ENCODE results near the gene TYRP1.
"Not testable (repeated sequence)": the region's sequence is repeated elsewhere in the genome, so short reads cannot be mapped to it uniquely, and the experiment has no call there.

The TYRP1 gene, protein sequence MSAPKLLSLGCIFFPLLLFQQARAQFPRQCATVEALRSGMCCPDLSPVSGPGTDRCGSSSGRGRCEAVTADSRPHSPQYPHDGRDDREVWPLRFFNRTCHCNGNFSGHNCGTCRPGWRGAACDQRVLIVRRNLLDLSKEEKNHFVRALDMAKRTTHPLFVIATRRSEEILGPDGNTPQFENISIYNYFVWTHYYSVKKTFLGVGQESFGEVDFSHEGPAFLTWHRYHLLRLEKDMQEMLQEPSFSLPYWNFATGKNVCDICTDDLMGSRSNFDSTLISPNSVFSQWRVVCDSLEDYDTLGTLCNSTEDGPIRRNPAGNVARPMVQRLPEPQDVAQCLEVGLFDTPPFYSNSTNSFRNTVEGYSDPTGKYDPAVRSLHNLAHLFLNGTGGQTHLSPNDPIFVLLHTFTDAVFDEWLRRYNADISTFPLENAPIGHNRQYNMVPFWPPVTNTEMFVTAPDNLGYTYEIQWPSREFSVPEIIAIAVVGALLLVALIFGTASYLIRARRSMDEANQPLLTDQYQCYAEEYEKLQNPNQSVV

DNA sequence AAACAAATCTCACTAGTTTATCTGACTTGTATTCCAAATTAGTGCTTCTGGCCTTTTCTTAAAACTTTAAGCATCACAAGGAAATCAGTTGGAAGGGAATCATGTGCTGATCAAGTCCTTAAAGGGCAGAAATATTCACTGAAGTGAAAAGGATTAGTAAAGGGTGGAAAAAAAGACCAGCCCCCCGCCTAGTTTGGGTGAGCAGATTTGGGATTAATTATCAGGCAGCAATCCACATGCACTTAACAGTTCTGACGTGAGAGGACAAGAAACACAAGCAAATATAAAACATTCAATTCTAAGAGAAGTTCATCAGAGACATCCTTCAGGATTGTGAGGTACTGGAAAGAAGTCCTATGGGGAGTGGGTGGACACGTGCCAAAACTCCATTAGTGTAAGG, at the start of gene TYRP1:
TSS of gene TYRP1 (plus strand) at position 245 of the 400 bp plus-strand sequence. CDS start 612 bp downstream, outside the sequence.
- DNase-seq: no peak

DNA sequence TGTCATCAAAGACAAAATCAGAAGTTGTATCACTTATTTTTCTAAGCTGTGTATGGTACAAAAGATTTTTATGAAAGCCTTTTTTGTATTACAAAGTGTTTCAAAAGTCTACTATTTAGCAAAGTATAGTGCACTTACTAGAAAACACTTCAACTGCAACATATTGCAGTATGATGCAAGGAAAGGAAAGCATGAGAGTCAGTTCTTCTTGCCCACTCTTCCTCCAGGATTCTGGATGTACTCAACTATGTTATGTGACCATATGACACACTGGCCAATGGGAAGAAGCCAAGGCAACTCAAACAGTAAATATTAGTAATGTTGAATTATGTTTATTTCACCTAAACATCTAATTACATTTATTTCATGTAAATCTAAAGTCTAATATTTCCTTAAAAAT, 49.5 kb upstream of the TYRP1 start:
- peak; percentile 33 for DNase-seq

DNA sequence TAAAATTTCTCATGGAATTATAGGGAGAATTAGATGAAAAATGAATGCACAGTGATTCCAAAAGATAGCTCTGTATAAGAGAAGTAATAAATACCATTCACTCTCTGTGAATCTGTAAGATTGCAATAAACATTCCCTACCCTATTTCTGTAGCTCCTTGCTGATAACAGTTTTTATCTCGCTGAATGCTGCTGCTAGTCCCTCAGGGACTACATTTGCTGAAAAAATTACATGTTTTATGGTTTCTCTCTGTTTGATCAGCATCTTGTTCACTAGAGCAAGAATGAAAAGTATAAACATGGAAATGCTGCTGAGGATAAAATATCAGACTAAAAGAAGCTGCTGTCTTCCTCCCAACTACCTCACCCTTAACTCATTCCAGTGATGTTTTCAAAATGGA, 44.3 kb upstream of the TYRP1 start:
- no peak for DNase-seq

DNA sequence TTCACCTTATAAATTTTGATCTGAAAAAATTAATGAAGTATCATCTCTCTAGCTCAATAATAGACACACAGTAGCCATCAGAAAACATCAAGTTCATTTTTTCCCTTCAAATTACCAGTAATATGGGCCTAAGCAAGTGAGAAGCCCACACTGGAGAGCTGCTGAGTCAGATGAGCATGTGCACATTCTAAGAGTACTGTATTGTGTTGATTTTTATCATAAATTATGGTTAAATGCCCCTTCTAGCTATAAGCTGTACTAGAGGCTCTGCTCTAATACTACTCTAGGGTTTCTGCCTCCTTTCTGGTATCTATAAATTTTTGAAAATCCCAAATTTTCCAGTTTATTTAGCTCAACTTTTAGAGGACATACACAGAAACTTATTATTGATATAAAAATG, 42.1 kb upstream of the TYRP1 start:
- DNase-seq: no peak

DNA sequence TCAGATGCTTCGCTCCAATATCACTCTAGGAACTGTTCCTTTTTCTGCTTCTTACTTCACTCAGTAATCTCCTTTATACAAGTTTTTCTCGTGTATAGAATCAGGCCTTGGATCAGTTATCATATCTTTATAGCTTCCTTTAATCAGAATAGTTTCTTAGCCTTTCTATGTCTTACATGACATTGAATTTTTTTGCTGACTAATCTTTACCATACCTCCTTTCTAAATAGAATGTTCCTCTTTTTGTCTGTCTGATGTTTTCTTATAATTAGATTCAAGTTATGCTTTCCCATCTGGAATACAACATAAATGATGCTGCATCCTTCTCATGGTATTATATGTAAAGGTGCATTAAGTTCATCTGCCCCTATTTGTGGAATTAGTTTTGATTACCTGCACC, 40.2 kb upstream of the TYRP1 start:
- no peak for DNase-seq

DNA sequence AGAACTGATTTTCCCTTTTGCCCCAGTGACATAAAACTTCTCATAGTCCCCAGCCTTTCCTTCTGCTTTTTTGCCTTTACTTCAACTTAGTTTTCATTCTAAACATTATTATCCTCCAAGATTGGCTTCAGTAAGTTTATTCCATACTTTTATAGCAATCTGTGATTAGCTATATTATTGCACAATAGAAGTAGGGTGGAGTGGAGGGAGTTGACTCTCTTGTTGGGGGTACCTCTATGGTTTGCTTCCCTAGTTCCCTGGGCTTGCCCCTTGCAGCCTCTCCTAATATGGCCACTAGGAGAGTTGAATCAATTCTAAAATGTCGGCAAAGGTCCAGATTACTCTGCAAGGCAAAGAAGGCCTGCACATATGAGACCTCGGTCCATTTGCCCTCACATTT, 36.4 kb upstream of the TYRP1 start:
- DNase-seq: no peak

DNA sequence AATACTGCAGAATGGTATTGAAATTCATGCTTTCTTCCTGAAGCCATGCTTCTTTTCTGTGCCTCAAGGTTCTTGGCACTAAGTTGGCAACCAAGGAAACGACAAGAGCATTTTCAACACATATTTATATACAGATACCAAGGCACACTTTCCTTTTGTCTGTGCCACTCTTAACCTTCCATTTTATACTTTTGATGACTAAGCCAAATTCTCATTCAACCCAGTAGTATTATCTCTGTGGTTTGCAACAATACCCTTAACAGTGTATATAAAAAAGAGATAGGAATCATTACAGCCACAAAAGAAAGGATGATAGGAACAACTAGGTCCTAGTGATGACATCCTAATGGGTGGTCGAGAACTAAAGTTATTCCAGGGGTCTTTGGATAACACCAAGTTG, 36.0 kb upstream of the TYRP1 start:
- no peak for DNase-seq

DNA sequence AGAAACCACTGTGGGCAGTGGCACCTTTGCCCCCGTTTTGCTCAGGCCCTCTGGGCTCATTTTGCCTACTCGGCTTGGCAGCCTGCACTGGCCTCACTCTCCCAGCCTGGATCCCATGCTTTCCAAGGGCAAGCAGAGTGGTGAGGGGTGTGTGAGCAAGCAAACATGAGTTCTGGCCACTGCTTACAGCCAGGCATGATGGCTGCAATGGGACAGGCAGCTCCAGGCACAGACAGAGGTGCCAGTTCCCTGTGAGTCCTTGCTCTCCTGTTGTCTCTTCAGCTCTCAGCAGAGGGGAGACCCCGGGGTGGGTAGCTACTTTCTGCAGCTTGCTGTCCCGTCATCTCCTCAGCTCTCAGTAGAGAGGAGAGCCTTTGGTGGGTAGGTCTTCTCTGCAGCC, 35.2 kb upstream of the TYRP1 start:
- no peak for DNase-seq

DNA sequence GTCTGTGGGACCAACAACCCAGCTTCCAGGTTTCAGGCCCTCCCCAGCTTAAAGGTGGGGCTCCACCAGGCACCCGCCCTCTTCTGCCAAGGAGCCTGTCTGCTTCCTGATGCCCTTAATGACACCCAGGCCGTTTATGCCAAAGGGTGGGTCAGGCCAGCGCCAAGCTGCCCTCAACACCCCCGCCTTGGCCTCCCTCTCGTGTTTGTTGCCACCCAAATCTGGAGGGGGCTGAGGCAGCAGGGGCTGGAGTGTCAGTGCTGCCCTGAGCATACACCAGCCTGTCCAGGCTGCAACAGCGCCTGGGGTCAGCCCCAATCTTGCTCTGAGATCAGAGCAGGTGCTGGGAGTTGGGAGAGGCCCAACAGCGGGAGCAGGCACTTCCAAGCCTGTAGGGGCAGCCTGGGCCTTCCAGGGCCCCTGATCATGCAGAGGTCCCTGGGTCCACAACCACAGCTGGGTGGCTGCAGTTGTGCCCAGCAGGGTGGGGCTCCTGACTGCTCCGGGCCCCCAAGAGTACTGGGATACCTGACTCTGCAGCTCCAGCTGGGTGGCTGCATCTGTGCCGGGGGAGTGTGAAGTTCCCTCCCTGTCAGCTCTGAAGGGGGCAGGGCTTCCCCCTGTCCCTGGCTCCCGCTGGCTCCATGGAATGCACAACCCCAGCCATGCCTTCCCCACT, 34.5 kb upstream of the TYRP1 start:
- DNase-seq: no peak

DNA sequence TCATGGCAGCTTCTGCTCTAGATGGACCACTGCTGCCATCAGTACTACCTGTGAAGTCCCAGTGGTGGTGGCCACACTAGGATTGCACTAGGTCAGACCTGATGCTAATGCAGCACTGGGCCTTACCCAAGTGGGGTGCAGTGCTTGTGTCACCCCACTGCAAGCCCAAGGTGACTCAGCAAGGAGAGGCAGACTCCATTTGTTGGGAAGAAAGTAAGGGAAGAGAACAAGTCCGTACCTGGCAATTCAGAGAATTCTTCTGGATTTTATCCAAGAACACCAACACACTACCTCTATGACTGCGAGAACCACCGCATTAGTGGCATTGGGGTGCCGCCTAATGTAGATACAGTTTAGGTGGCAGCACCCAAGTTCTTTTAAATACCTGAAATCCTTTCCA, 34.0 kb upstream of the TYRP1 start:
- DNase-seq: no peak

DNA sequence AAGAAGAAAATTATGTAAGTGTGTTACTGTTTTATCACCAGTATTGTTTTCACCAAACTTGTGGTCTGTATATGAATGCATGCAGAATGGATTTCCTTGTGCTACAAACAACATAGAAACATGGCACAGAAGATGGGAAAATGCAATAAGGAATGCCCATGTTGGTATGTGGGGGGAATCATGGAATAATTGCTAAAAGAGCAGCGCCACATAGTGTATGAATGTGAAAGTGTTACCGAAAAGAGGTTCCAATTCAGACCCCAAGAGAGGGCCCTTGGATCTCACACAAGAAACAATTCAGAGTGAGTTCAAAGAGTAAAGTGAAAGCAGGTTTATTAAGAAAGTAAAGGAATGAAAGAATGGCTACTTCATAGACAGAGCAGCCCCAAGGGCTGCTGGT, 26.4 kb upstream of the TYRP1 start:
- DNase-seq: no peak

DNA sequence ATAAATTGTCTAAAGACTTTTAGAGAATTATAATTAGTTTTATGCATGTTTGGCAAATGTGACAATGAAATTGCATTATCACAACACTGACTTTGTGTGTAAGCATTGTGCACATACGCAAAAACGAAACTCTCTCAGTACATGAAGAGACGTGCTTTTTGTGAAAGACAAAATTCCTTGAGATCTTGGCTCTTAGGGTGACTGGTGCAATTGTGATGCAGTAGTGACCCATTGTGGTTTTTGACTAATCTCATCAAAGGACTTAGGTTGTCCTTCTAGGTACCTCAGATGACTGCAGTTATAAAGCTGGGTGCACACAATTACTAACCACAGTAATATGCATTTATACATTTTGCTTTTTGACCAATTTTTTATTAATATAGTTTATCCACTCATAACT, 25.3 kb upstream of the TYRP1 start:
- no peak for DNase-seq

DNA sequence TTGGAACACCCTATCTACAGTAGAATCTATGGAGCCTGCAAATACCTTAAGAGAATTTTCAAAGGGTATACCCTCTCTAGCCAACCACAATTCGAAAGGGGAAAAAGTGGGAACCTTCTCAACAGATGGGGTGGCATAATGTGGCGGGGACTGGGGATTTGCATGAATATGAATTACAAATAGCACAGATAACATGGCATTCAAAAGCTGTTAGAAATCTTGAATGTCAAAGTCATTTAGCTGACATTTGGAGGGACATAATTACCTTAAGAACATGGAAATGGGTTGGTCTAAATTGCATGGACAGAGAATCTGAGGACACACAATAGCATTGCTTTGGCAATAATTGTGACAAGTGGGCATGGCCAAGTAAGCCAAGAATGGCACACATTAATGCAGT, 23.2 kb upstream of the TYRP1 start:
- no peak for DNase-seq

DNA sequence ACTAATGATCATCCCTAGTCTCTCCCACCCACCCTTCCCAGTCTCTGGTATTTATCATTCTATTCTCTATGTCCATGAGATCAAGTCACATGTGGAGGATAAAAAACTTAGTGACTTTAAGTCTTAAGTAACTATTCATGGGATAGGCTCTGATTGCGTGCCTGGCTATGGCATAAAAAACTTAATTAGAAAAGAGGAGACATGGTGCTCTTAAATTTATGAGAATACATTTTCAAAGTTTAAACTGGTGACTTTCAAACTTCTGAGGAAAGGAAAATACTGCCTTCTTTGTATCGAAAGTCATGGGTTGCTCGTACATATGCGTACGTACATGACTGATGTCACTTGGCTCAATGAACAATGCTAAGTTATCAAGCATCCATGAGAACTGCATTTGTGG, 18.2 kb upstream of the TYRP1 start:
- no peak for DNase-seq

DNA sequence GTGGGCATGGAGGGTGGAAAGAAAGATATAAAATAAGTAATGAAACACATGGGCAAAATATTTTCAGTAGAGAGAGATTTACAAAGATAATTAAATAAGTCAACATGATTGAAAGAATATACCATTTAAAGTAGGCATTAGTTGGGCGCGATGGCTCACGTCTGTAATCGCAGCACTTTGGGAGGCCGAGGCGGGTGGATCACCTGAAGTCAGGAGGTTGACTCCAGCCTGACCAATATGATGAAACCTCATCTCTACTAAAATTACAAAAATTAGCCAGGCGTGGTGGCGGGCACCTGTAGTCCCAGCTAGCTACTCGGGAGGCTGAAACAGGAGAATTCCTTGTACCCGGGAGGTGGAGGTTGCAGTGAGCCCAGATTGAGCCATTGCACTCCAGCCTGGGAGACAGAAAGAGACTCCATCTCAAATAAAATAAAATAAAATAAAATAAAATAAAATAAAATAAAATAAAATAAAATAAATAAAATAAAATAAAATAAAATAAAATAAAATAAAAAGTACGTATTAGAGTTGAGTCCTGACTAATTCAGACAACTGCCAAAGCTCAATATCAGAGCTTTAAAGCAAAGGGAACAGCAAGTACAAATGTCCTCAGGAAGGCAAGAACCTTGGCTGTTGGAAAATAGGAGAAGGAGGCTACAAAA, 15.6 kb upstream of the TYRP1 start:
- DNase-seq: not testable (repeated sequence)

DNA sequence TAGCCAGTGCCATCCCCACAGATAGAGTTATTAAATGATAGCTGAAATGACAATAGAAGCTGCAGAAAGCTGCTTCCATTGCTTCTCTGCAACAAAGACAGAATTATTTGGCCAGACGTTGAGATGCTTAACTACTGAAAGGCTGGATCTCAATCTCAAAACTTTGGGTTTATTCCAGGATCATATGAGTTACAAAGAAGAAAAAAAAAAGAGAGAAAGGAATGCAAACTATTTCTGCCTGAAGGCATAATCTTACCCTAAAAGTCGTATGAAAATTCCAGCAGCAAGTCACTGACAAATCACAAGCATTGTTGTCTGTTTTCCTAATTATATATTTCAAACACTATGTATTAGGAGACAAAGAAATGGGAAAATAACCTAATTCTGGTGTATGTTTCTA, 12.8 kb upstream of the TYRP1 start:
- DNase-seq: peak; percentile 71

DNA sequence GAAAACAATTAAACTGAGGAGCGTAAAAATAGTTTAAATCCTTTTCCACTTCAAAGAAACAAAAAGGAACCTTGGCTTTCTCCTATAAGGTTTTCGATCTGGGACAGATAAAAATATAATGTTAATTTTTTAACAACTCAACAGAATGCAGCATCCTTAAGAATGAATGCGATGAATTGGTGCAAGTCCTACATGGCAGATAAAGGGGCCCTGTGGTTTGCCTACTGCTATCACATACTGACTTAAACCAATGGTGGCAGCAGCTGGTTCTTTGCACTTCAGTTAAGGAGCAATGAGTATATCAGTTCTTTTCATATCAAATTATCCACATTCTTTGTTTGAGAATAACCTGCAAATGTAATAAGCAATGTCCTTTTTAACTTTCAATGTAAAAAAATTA, 12.4 kb upstream of the TYRP1 start:
- DNase-seq: no peak

DNA sequence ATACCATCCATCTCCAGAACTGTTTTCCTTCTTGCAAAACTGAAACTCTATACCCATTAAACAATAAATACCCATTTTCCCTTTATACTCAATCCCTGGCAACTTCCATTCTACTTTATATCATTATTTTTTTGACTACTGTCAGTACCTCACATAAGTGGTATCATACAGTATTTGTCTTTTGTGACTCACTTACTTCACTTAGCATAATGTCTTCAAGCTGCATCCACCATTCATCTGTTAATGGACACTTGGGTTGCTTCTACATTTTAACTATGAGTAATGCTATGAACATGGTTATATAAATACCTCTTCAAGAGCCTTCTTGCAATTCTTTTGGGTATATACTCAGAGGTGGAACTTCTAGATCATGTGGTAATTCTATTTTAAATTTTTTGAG, 11.6 kb upstream of the TYRP1 start:
- peak; percentile 66 for DNase-seq

DNA sequence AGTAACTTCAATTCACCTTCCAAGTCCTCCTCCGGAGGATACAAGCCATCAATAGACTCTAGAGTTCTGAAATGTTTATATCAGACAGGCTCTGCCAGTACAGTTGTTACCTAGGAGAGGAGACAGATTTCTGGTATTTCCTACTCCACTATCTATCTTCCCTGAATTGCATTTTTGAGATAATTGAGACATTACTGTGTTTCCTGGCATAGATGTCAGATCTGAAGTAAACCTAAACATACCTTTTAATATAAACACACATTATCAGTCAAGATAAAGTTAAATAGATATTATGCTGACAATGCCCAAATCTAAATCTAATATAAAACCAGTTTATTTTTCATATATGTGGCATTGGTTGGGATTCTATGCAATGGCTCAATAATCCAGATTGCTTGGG, 8.2 kb upstream of the TYRP1 start:
- peak; percentile 33 for DNase-seq

DNA sequence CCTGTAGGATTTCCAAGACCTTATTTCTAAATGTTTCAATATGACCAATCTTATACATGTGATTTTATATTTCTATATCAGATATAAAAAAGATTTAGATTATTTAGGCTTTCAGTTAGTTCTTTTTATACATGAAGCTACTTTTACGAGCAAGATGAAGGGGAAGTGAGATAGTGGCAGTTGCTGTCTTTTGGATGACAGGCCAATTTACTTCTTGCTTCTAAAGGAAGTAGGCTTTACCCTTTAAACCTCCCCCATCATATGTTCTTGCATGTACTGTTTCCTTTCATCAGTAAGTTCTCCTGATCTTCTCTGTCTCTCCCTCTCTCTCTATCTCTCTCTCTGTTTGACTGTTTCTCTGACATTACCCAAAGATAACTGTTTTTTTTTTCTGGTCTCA, 4.0 kb upstream of the TYRP1 start:
- DNase-seq: no peak

DNA sequence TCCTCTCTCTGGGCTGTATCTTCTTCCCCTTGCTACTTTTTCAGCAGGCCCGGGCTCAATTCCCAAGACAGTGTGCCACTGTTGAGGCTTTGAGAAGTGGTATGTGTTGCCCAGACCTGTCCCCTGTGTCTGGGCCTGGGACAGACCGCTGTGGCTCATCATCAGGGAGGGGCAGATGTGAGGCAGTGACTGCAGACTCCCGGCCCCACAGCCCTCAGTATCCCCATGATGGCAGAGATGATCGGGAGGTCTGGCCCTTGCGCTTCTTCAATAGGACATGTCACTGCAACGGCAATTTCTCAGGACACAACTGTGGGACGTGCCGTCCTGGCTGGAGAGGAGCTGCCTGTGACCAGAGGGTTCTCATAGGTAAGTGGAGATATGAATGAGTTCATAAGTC, 828 bp downstream of the TYRP1 start:
- DNase-seq: no peak

DNA sequence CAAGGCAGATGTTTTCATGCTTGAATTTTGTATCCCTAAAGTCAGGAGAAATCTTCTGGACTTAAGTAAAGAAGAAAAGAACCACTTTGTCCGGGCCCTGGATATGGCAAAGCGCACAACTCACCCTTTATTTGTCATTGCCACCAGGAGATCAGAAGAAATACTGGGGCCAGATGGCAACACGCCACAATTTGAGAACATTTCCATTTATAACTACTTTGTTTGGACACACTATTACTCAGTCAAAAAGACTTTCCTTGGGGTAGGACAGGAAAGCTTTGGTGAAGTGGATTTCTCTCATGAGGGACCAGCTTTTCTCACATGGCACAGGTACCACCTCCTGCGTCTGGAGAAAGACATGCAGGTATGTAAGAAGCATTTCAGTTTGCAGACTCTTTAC, 2.3 kb downstream of the TYRP1 start:
- peak; percentile 4 for DNase-seq

DNA sequence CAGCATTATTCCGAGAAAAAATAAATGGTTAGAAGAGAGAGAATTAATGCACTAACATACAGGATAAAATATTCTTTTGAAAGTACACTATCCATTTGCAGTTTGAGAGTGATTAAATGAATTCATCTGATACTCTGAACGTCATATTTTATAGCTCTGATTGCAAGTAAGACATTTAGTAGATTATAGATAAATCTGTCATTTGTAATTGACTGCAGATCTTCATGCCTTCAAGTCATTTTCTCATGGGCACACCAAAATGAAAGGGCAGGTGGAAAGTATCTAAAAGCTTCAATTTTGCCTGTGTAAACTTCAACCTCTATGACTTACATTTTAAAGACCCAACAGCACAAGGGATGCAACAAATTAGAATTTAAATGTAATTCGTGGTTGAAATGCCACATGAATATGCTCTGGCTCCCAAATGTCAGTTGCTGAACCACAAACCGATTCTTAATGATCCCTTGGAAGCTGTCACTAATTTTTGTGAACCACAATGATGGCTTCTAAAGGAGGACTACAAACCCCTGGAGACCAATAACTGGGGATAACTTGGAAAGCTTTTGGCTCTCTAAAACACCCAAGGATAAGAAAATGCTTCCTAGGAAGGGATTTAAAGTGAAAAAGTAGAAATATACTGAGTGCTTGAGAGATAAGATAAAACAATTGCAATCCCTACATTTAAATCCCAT, 3.9 kb downstream of the TYRP1 start:
- DNase-seq: peak; percentile 83
